ENCODE results near the gene DLX5. TPM values are rescaled to one million over a fixed set of nuclear protein-coding genes. Genes with fewer than 3 reads are reported as not detected.

The DLX5 gene
- total RNA-seq, 4 donors from 2014 or later: not detected

DNA sequence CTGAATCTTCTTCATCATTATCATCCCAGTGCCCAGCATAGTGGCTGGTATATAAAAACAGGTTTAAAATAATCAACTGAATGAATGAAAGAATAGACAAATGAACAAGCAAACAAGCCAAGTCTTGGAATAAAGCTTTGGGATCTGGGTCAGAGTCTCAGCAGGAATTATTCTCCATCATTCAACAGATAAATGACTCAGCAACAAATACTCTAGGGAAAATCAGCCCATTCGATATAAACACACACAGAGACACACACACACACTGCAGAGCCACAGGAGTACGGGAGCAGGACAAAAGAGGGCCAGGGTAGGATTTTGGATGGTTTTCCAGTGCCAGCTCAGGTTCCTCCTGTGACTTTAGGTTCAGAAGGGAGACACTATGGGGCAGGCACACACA, 48.5 kb downstream of the DLX5 start:
- intact Hi-C loops (cut with DNase I; ENCODE audit: low total_unique reads): no loop called here
- Histone ChIP-seq H3K4me3 (no peak overlapping the region), H3K27me3 (no peaks in the 10 kb centered on the region), H3K27ac (no peak overlapping the region), H3K9me3 (no peaks in the 10 kb centered on the region), H3K36me3 (no peaks in the 10 kb centered on the region), H3K4me1 (no peaks in the 10 kb centered on the region)
- DNase-seq: no peak
- TF ChIP-seq POLR2AphosphoS5 (IDR thresholded peaks at IDR 0.05) (no peak), EP300 (IDR thresholded peaks at IDR 0.05; ENCODE audit: low read depth) (no peak), POLR2A (IDR thresholded peaks at IDR 0.05) (no peak)
- TF ChIP-seq, protein P1, sequence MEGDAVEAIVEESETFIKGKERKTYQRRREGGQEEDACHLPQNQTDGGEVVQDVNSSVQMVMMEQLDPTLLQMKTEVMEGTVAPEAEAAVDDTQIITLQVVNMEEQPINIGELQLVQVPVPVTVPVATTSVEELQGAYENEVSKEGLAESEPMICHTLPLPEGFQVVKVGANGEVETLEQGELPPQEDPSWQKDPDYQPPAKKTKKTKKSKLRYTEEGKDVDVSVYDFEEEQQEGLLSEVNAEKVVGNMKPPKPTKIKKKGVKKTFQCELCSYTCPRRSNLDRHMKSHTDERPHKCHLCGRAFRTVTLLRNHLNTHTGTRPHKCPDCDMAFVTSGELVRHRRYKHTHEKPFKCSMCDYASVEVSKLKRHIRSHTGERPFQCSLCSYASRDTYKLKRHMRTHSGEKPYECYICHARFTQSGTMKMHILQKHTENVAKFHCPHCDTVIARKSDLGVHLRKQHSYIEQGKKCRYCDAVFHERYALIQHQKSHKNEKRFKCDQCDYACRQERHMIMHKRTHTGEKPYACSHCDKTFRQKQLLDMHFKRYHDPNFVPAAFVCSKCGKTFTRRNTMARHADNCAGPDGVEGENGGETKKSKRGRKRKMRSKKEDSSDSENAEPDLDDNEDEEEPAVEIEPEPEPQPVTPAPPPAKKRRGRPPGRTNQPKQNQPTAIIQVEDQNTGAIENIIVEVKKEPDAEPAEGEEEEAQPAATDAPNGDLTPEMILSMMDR (IDR thresholded peaks at IDR 0.05): no peak
- in situ Hi-C loops (cut with MboI; ENCODE audit: low pct_ligation_motif_present in 1 of 4, low pct_unique_long_range_greater_than_20kb in 1 of 4, low sequenced_read_pairs in 3 of 4): no loop called here
- WGBS, 2 donors (ENCODE audit: low coverage in 1 of 2): 40 to 63% methylated on average over 2 of the region's 2 CpGs

DNA sequence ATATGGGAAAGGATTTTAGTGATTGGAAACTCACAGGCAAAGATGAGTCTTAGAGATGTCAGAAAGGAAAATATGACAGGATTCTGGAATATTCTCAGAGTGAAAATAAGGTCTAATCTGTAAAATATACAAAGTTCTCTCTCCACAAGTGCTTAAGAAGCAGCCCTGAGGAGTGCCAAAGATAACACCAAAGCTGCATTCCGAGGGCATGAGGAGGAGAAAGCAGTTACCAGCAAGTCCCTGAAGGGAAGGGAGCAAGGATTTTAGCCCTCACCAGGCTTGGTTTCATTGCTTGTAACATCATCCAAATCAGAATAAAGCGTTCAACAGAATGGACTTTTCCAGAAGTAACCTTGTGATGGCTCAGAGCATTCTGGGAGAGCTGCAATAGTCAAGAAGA, 50.6 kb downstream of the DLX5 start:
- no peak for DNase-seq
- H3K27me3 ChIP-seq: no peaks in the 10 kb centered on the region
- H3K4me1 ChIP-seq: no peaks in the 10 kb centered on the region
- H3K4me3 ChIP-seq: no peak overlapping the region
- no peak overlapping the region for H3K27ac ChIP-seq
- intact Hi-C loops (cut with DNase I; ENCODE audit: low total_unique reads): no loop called here
- in situ Hi-C loops (cut with MboI; ENCODE audit: low pct_ligation_motif_present in 1 of 4, low pct_unique_long_range_greater_than_20kb in 1 of 4, low sequenced_read_pairs in 3 of 4): no loop called here
- TF ChIP-seq, protein P1 (IDR thresholded peaks at IDR 0.05): no peak
- no peak for TF ChIP-seq EP300 (IDR thresholded peaks at IDR 0.05; ENCODE audit: low read depth)
- TF ChIP-seq POLR2A (IDR thresholded peaks at IDR 0.05): no peak
- no peak for TF ChIP-seq POLR2AphosphoS5 (IDR thresholded peaks at IDR 0.05)
- H3K9me3 ChIP-seq: no peaks in the 10 kb centered on the region
- 58 to 72% methylated on average over 2 of the region's 2 CpGs for WGBS, 2 donors (ENCODE audit: low coverage in 1 of 2)
- H3K36me3 ChIP-seq: no peaks in the 10 kb centered on the region

DNA sequence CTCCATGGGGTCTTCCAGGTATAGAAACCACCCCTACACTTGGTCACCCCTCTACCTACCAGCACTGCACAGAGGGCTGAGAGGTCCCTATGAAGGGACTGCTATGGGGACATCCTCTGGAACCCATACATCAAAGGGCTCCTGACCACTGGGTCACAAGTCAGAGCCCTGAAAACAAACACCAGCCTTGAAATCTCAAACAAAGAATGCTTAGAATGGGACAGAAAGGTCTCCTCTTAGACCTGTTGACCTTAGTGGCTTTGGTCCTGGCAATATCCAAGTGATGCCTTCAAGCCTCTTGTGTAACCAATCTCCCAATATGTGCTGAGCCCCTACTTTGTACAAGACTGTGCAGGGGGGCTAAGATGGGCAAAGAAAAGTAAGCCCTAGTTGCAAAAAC, 53.9 kb downstream of the DLX5 start:
- TF ChIP-seq EP300 (IDR thresholded peaks at IDR 0.05; ENCODE audit: low read depth) (no peak), POLR2A (IDR thresholded peaks at IDR 0.05) (no peak), POLR2AphosphoS5 (IDR thresholded peaks at IDR 0.05) (no peak)
- TF ChIP-seq, protein P1 (IDR thresholded peaks at IDR 0.05): no peak
- Histone ChIP-seq H3K4me3 (no peak overlapping the region), H3K9me3 (no peaks in the 10 kb centered on the region), H3K27me3 (no peaks in the 10 kb centered on the region), H3K36me3 (no peaks in the 10 kb centered on the region), H3K4me1 (no peaks in the 10 kb centered on the region), H3K27ac (no peak overlapping the region)
- intact Hi-C loops (cut with DNase I; ENCODE audit: low total_unique reads) (no loop called here), in situ Hi-C loops (cut with MboI; ENCODE audit: low pct_ligation_motif_present in 1 of 4, low pct_unique_long_range_greater_than_20kb in 1 of 4, low sequenced_read_pairs in 3 of 4) (no loop called here)
- no peak for DNase-seq

Small RNA genes lying within 50 kb of the gene (small RNA-seq; reads per million reads assigned to genes)
- gene RF01778: 0 reads per million in 4 donors

Other genes starting within 250 kb of the DLX5 start
- not detected for gene DLX6, start 19.3 kb downstream of the DLX5 start, total RNA-seq
- gene SDHAF3, start 92.9 kb upstream of the DLX5 start, total RNA-seq: 1 to 10 TPM in 2 of 4 donors, under 1 TPM in 1, not detected in 1; 0.60 to 7.5 (median 5.3) TPM

Measured in transverse colon (tissue), 4 donors.